K562 (cell line): ENCODE measurements around the gene BGN. TPM values are rescaled to one million over a fixed set of nuclear protein-coding genes. Genes with fewer than 3 reads are reported as not detected.

ENCODE experiments used
- ATAC-seq: fragments of 200-7000 bp; cut with Tn5 transposase; 3 replicates; pipeline ENCODE4 v1.9.1; 2020; ENCODE audit warnings: moderate library complexity
- BruUV-seq: library from RNA; stranded (reverse); fragments of 400-500 nt; replicated peaks from 2 replicates; lab custom pipeline; 2021; lab: Mats Ljungman, UMichigan
- CTCF ChIA-PET: fragments of 300-600 bp; formaldehyde crosslinking; extraction: SDS; loops from one replicate; lab custom pipeline; 2021; ENCODE audit warnings: low intra/inter-chr PET ratio; lab: Yijun Ruan, JAX
- POLR2A ChIA-PET: fragments of 300-600, 350-650 bp; sonication (Branson Sonifier 250); formaldehyde crosslinking; extraction: SDS; loops from one replicate; lab custom pipeline; 2021; ENCODE audit warnings: antibody characterized with exemption, inconsistent platforms; lab: Yijun Ruan, JAX
- DNase-seq, 4 experiments: peaks; one replicate each; pipeline versions ENCODE4 v3.0.0 to v3.0.0-alpha.2; 2011 to 2018; ENCODE audit warnings: low spot score in 3 of 4, mixed read lengths in 3 of 4; ENCODE audit errors: extremely low read depth in 1 of 4
- FAIRE-seq: peaks from 2 replicates; lab custom pipeline; 2011; peaks lifted over from hg19 to GRCh38; lab: Jason Lieb, UNC
- H2AFZ ChIP-seq: 2 replicates; pipeline ENCODE4 v1.6.0; 2011; ENCODE audit warnings: low read depth, low read length, control low read depth, inconsistent platforms
- H3K27ac ChIP-seq: fragments of 200-600 bp; 3 replicates; pipeline ENCODE4 v1.8.0; 2011; ENCODE audit warnings: low read depth, mild to moderate bottlenecking, control low read depth, inconsistent platforms, low read length, moderate library complexity, mixed read lengths; ENCODE audit errors: extremely low read depth
- H3K27me3 ChIP-seq, 2 experiments: fragments of 300-600 bp in 1 of 2; 2 replicates in 1 of 2; 3 replicates in 1 of 2; pipeline versions ENCODE4 v1.6.0 to v1.8.0; 2011; ENCODE audit warnings: inconsistent platforms in 2 of 2, low read length in 2 of 2, mild to moderate bottlenecking in 1 of 2, mixed read lengths in 1 of 2, moderate library complexity in 1 of 2; ENCODE audit not compliant: control insufficient read depth in 2 of 2, insufficient read depth in 2 of 2
- H3K36me3 ChIP-seq: fragments of 300-600 bp; 3 replicates; pipeline ENCODE4 v1.8.0; 2011; ENCODE audit warnings: mild to moderate bottlenecking, low read length, inconsistent platforms; ENCODE audit not compliant: control insufficient read depth, insufficient read depth
- H3K4me1 ChIP-seq, 2 experiments: fragments of 200-600 bp in 1 of 2; replicated peaks in 1 of 2; 2 replicates in 1 of 2; 3 replicates in 1 of 2; pipeline versions ENCODE4 v1.5.1 to v1.8.0; 2011; ENCODE audit warnings: inconsistent platforms in 2 of 2, low read length in 2 of 2, mild to moderate bottlenecking in 1 of 2, mixed read lengths in 1 of 2, moderate library complexity in 1 of 2; ENCODE audit not compliant: control insufficient read depth in 2 of 2, insufficient read depth in 2 of 2
- H3K4me2 ChIP-seq: 2 replicates; pipeline ENCODE4 v1.6.1; 2011; ENCODE audit warnings: low read length, control low read depth, inconsistent platforms, mixed read lengths; ENCODE audit not compliant: insufficient read depth
- H3K4me3 ChIP-seq: fragments of 200-600 bp; sonication (generic), shearing (Covaris generic); 2 replicates; pipeline ENCODE4 v1.5.1; 2016; ENCODE audit warnings: control low read depth, inconsistent platforms
- H3K79me2 ChIP-seq: fragments of 200-600 bp; 3 replicates; pipeline ENCODE4 v1.8.0; 2011; ENCODE audit warnings: low read length, inconsistent platforms; ENCODE audit not compliant: control insufficient read depth, insufficient read depth
- H3K9ac ChIP-seq, 2 experiments: 2 replicates each; pipeline versions ENCODE4 v1.6.0 to v1.6.1; 2011; ENCODE audit warnings: low read depth in 2 of 2, low read length in 2 of 2, control low read depth in 1 of 2, inconsistent platforms in 1 of 2, mild to moderate bottlenecking in 1 of 2, mixed read lengths in 1 of 2; ENCODE audit not compliant: insufficient read depth in 1 of 2
- H3K9me1 ChIP-seq: one replicate; pipeline ENCODE4 v1.6.0; 2011; ENCODE audit warnings: inconsistent platforms, mild to moderate bottlenecking, low read length, moderate library complexity; ENCODE audit not compliant: control insufficient read depth, insufficient read depth
- H3K9me3 ChIP-seq: replicated peaks from 2 replicates; pipeline ENCODE4 v1.5.1; 2011; ENCODE audit warnings: low read depth, low read length, inconsistent platforms; ENCODE audit not compliant: control insufficient read depth, insufficient read depth
- H4K20me1 ChIP-seq: replicated peaks from 2 replicates; pipeline ENCODE4 v1.6.1; 2011; ENCODE audit warnings: low read length, inconsistent platforms, mixed read lengths; ENCODE audit not compliant: control insufficient read depth, insufficient read depth
- CREBBP ChIP-seq: IDR thresholded peaks from one replicate; pipeline ENCODE4 v1.6.1; 2012; ENCODE audit warnings: low read depth, mild to moderate bottlenecking, control low read depth, inconsistent platforms, low read length
- ESRRA ChIP-seq: fragments of 450-650 bp; IDR thresholded peaks from 2 replicates; pipeline ENCODE4 v1.6.1; 2014; ENCODE audit warnings: low read depth, mild to moderate bottlenecking, moderate library complexity, borderline replicate concordance
- HNRNPL ChIP-seq: fragments of 200-400 bp; formaldehyde crosslinking; IDR thresholded peaks from 2 replicates; pipeline ENCODE4 v1.6.1; 2017; ENCODE audit warnings: low read depth, mild to moderate bottlenecking, low read length
- KLF13 ChIP-seq: fragments of 450-650 bp; IDR thresholded peaks from 2 replicates; pipeline ENCODE4 v1.6.1; 2016; ENCODE audit warnings: missing genetic modification characterization, low read depth, mild to moderate bottlenecking, missing compliant biosample characterization, moderate library complexity, borderline replicate concordance
- SREBF2 ChIP-seq: sonication (generic); formaldehyde crosslinking; IDR thresholded peaks from 2 replicates; pipeline ENCODE4 v1.4.0; 2020; ENCODE audit warnings: mild to moderate bottlenecking, missing genetic modification reagents
- TCF7L2 ChIP-seq: fragments of 150-350 bp; IDR thresholded peaks from 2 replicates; pipeline ENCODE4 v1.6.1; 2016; ENCODE audit warnings: low read depth, mild to moderate bottlenecking, low read length, moderate library complexity
- ZNF766 ChIP-seq: fragments of 200-800 bp; sonication (Bioruptor generic); conservative IDR thresholded peaks from 2 replicates; pipeline ENCODE4 v1.6.1; 2016; ENCODE audit warnings: missing genetic modification characterization, missing compliant biosample characterization
- WGBS: fragments of 100-300 bp; shearing (Covaris generic); methylation state at CpG from one replicate; pipeline ENCODE4 v1.1.6; 2016; ENCODE audit warnings: low coverage, mixed read lengths; ENCODE audit not compliant: insufficient coverage; ENCODE audit errors: missing lambda C conversion rate; 5-methylcytosine and 5-hydroxymethylcytosine counted together
- in situ Hi-C: fragments of 300-500 bp; cut with MboI; formaldehyde crosslinking; loops from 4 replicates; pipeline ENCODE4 v1.15.0; 2018; ENCODE audit warnings: inconsistent platforms, mixed read lengths
- intact Hi-C: fragments of 100-400 bp; cut with micrococcal nuclease; formaldehyde crosslinking; loops from 2 replicates; pipeline ENCODE4 v1.14.2; 2022
- polyA plus RNA-seq, 8 experiments: library from polyadenylated mRNA; depleted of rRNA in 4 of 8; stranded (reverse) in 5 of 8; unstranded in 3 of 8; fragments of >200 nt; fragmentation: Nextera tagmentation in 2 of 8; fragmentation: Illumina TruSeq in 1 of 8; extraction: Ambion mirVana in 2 of 8; extraction: Trizol in 1 of 8; gene quantifications; 2 replicates each; pipeline versions ENCODE4 v1.2.1 to v1.2.3, GENCODE V29; 2011 to 2014; ENCODE audit warnings: inconsistent platforms in 1 of 8, missing spikeins in 1 of 8
- total RNA-seq, 7 experiments: library from RNA; depleted of rRNA in 6 of 7; stranded (reverse); fragments of >200 nt in 6 of 7; fragmentation: Illumina TruSeq in 2 of 7; extraction: Trizol in 2 of 7; gene quantifications; 2 replicates each; pipeline versions ENCODE4 v1.2.1 to v1.2.3, GENCODE V29; 2011 to 2021; ENCODE audit warnings: low replicate concordance in 1 of 7
- TF ChIP-seq, protein P1 (sequence below): IDR thresholded peaks from 2 replicates; pipeline ENCODE4 v1.6.1; 2014; ENCODE audit warnings: antibody characterized with exemption
- TF ChIP-seq, protein P2 (sequence below): fragments of 450-650 bp; IDR thresholded peaks from one replicate; pipeline ENCODE4 v1.6.1; 2018; ENCODE audit warnings: mild to moderate bottlenecking, moderate library complexity; ENCODE audit not compliant: partially characterized antibody

BGN gene
- total and polyA plus RNA-seq, 9 of the 15 experiments (the other 6 are each of a cell fraction or from before 2014, with no cell fraction given): 0.11 TPM; not detected in 8

DNA sequence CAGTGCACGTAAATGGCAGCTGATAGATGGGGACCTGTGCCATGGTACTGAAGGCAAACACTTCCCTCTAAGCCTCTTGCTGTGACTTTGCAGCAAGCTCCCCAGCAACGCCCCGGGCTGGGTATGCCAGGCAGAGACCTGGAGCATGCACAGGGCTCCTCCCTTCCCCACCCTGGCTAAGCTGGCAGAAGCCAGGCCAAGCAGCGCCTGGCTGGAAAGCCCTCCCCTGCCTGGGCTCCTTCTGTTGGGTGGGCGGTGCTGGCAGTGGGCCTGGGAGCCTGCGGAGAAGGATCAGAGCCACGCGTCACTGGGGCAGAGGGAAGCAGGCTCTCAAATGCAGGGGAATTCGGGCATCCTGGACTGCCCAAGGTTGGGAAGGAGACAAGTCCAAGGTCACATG is 26.3 kb downstream of the BGN start:
- TF ChIP-seq, protein P1, sequence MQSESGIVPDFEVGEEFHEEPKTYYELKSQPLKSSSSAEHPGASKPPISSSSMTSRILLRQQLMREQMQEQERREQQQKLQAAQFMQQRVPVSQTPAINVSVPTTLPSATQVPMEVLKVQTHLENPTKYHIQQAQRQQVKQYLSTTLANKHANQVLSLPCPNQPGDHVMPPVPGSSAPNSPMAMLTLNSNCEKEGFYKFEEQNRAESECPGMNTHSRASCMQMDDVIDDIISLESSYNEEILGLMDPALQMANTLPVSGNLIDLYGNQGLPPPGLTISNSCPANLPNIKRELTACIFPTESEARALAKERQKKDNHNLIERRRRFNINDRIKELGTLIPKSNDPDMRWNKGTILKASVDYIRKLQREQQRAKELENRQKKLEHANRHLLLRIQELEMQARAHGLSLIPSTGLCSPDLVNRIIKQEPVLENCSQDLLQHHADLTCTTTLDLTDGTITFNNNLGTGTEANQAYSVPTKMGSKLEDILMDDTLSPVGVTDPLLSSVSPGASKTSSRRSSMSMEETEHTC: no peak
- no peak for TF ChIP-seq HNRNPL
- TF ChIP-seq, protein P2, sequence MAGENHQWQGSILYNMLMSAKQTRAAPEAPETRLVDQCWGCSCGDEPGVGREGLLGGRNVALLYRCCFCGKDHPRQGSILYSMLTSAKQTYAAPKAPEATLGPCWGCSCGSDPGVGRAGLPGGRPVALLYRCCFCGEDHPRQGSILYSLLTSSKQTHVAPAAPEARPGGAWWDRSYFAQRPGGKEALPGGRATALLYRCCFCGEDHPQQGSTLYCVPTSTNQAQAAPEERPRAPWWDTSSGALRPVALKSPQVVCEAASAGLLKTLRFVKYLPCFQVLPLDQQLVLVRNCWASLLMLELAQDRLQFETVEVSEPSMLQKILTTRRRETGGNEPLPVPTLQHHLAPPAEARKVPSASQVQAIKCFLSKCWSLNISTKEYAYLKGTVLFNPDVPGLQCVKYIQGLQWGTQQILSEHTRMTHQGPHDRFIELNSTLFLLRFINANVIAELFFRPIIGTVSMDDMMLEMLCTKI: no peak
- no peak for TF ChIP-seq ZNF766 (CRISPR knock-in tag)
- no peak for TF ChIP-seq TCF7L2
- TF ChIP-seq CREBBP: no peak
- no peak for TF ChIP-seq SREBF2 (CRISPR knock-in tag)
- TF ChIP-seq KLF13 (tag): no peak
- no peak for TF ChIP-seq ESRRA
- intact Hi-C loops: no loop called here
- no peaks in the 10 kb centered on the region for H3K9me1 ChIP-seq
- POLR2A ChIA-PET: interaction anchor here (0.7 kb wide), 1 partner anchor 50 kb away, joined by 3 read pairs; no protein-coding TSS in a partner anchor
- H3K27me3 ChIP-seq: peaks cover 16 to 51% of the 10 kb centered on the region in 2 experiments; a peak in 4 of 5 replicates
- no peaks in the 10 kb centered on the region for H3K79me2 ChIP-seq
- DNase-seq: no peak
- no peak overlapping the region for H3K4me2 ChIP-seq
- in situ Hi-C loops: no loop called here
- H2AFZ ChIP-seq: no peak overlapping the region
- H3K27ac ChIP-seq: no peak overlapping the region
- no peaks in the 10 kb centered on the region for H3K36me3 ChIP-seq
- no peaks in the 10 kb centered on the region for H3K9me3 ChIP-seq
- no peak overlapping the region for H3K4me3 ChIP-seq
- H4K20me1 ChIP-seq: no peaks in the 10 kb centered on the region
- no peak for FAIRE-seq
- CTCF ChIA-PET: no interaction called here
- WGBS: 5% methylated on average over 6 of the region's 9 CpGs
- H3K4me1 ChIP-seq: peaks cover 0 to 6% of the 10 kb centered on the region in 2 experiments; a peak in 2 of 5 replicates
- no peak overlapping the region for H3K9ac ChIP-seq
- ATAC-seq: no peak
- no TSS peak for BruUV-seq
